Renal cortex interstitium (tissue), 15 donors: ENCODE data around the gene MXRA7. TPM values are rescaled to one million over a fixed set of nuclear protein-coding genes. Genes with fewer than 3 reads are reported as not detected.
A peak's percentile ranks its signal among the peaks of the same experiment; 100 is the strongest.
"Not testable (repeated sequence)": the region's sequence is repeated elsewhere in the genome, so short reads cannot be mapped to it uniquely, and the experiment has no call there.

Source experiments
- DNase-seq, 11 donors: peaks; one replicate each; pipeline ENCODE4 v3.0.0-alpha.2; 2013; ENCODE audit warnings: low read depth in 9 of 11, low spot score in 4 of 11; ENCODE audit errors: extremely low read depth in 1 of 11
- long read RNA-seq, 16 experiments: transcript quantifications; one replicate each; lab custom pipeline, GENCODE V29; 2026
- polyA plus RNA-seq, 3 donors: library from polyadenylated mRNA; unstranded; fragments of 120-200 nt; gene quantifications; one replicate each; pipeline ENCODE4 v1.2.1, GENCODE V29; 2013; ENCODE audit not compliant: insufficient read length in 3 of 3

Gene MXRA7
- 100 to 1,000 TPM; 102 to 112 (median 106) TPM for polyA plus RNA-seq
- long read RNA-seq, donor 1, full-length matches to known transcripts: 22 of 22 reads
- long read RNA-seq, donor 1, partial matches to known transcripts: 0 of 22 reads
- long read RNA-seq, donor 1, other reads (novel, unspliced or antisense): 0 of 22 reads
- long read RNA-seq, donor 2, full-length matches to known transcripts: 39 of 39 reads
- long read RNA-seq, donor 2, partial matches to known transcripts: 0 of 39 reads
- long read RNA-seq, donor 2, other reads (novel, unspliced or antisense): 0 of 39 reads
- long read RNA-seq, donor 3, full-length matches to known transcripts: 66 of 66 reads
- long read RNA-seq, donor 3, partial matches to known transcripts: 0 of 66 reads
- long read RNA-seq, donor 3, other reads (novel, unspliced or antisense): 0 of 66 reads
- long read RNA-seq, donor 4, full-length matches to known transcripts: 17 of 17 reads
- long read RNA-seq, donor 4, partial matches to known transcripts: 0 of 17 reads
- long read RNA-seq, donor 4, other reads (novel, unspliced or antisense): 0 of 17 reads
- long read RNA-seq, donor 5: 0 reads
- long read RNA-seq, donor 6, full-length matches to known transcripts: 26 of 26 reads
- long read RNA-seq, donor 6, partial matches to known transcripts: 0 of 26 reads
- long read RNA-seq, donor 6, other reads (novel, unspliced or antisense): 0 of 26 reads
- long read RNA-seq, donor 7, full-length matches to known transcripts: 40 of 40 reads
- long read RNA-seq, donor 7, partial matches to known transcripts: 0 of 40 reads
- long read RNA-seq, donor 7, other reads (novel, unspliced or antisense): 0 of 40 reads
- long read RNA-seq, donor 8: 0 reads
- long read RNA-seq, donor 9, full-length matches to known transcripts: 29 of 34 reads
- long read RNA-seq, donor 9, partial matches to known transcripts: 5 of 34 reads
- long read RNA-seq, donor 9, other reads (novel, unspliced or antisense): 0 of 34 reads
- long read RNA-seq, donor 10, full-length matches to known transcripts: 32 of 32 reads
- long read RNA-seq, donor 10, partial matches to known transcripts: 0 of 32 reads
- long read RNA-seq, donor 10, other reads (novel, unspliced or antisense): 0 of 32 reads
- long read RNA-seq, donor 11, full-length matches to known transcripts: 23 of 23 reads
- long read RNA-seq, donor 11, partial matches to known transcripts: 0 of 23 reads
- long read RNA-seq, donor 11, other reads (novel, unspliced or antisense): 0 of 23 reads
- long read RNA-seq, donor 12, full-length matches to known transcripts: 23 of 23 reads
- long read RNA-seq, donor 12, partial matches to known transcripts: 0 of 23 reads
- long read RNA-seq, donor 12, other reads (novel, unspliced or antisense): 0 of 23 reads
- long read RNA-seq, donor 13: 0 reads
- long read RNA-seq, donor 14, full-length matches to known transcripts: 35 of 35 reads
- long read RNA-seq, donor 14, partial matches to known transcripts: 0 of 35 reads
- long read RNA-seq, donor 14, other reads (novel, unspliced or antisense): 0 of 35 reads
- long read RNA-seq, donor 15, full-length matches to known transcripts: 11 of 11 reads
- long read RNA-seq, donor 15, partial matches to known transcripts: 0 of 11 reads
- long read RNA-seq, donor 15, other reads (novel, unspliced or antisense): 0 of 11 reads
- long read RNA-seq, donor 16, full-length matches to known transcripts: 94 of 94 reads
- long read RNA-seq, donor 16, partial matches to known transcripts: 0 of 94 reads
- long read RNA-seq, donor 16, other reads (novel, unspliced or antisense): 0 of 94 reads

- DNase-seq: peak in 2 of 11 donors; percentile 51 to 67
Observed at GRCh38 chr17:76710863-76711611, at the start of gene MXRA7. TSS of gene MXRA7 (minus strand) at chr17:76710965. CDS start at chr17:76710946, 19 bp downstream.

GRCh38 chr17:76758570-76758969 lies 47.8 kb upstream of the MXRA7 start:
- no peak for DNase-seq

- no peak for DNase-seq
Observed at GRCh38 chr17:76757256-76757655, 46.5 kb upstream of the MXRA7 start.

GRCh38 chr17:76755285-76755684 lies 44.5 kb upstream of the MXRA7 start:
- DNase-seq: no peak

GRCh38 chr17:76753061-76753961 lies 42.5 kb upstream of the MXRA7 start:
- DNase-seq: no peak

- no peak for DNase-seq
Observed at GRCh38 chr17:76752006-76752405, 41.2 kb upstream of the MXRA7 start.

- no peak for DNase-seq
Observed at GRCh38 chr17:76751416-76751993, 40.7 kb upstream of the MXRA7 start.

- no peak for DNase-seq
Observed at GRCh38 chr17:76748657-76749056, 37.9 kb upstream of the MXRA7 start.

- DNase-seq: no peak
Observed at GRCh38 chr17:76747716-76748363, 37.1 kb upstream of the MXRA7 start.

- DNase-seq: not testable (repeated sequence)
Observed at GRCh38 chr17:76745785-76746184, 35.0 kb upstream of the MXRA7 start.

- no peak for DNase-seq
Observed at GRCh38 chr17:76744747-76745146, 34.0 kb upstream of the MXRA7 start.

- no peak for DNase-seq
Observed at GRCh38 chr17:76742958-76743357, 32.2 kb upstream of the MXRA7 start.

GRCh38 chr17:76740329-76741118 lies 29.8 kb upstream of the MXRA7 start:
- DNase-seq: no peak

GRCh38 chr17:76739568-76740115 lies 28.9 kb upstream of the MXRA7 start:
- not testable (repeated sequence) for DNase-seq

GRCh38 chr17:76738468-76738850 lies 27.7 kb upstream of the MXRA7 start:
- peak in 1 of 11 donors; percentile 13 for DNase-seq
